Retinal pigment epithelial cell (primary cell): ENCODE data around the gene MED13L.
"Not testable (repeated sequence)": the region's sequence is repeated elsewhere in the genome, so short reads cannot be mapped to it uniquely, and the experiment has no call there.

Source experiments
- DNase-seq: peaks from one replicate; pipeline ENCODE4 v3.0.0-alpha.2; 2010; ENCODE audit warnings: low read depth
- H3K4me3 ChIP-seq: 2 replicates; pipeline ENCODE4 v1.5.1; 2011; ENCODE audit warnings: mild to moderate bottlenecking, low read length, control low read depth, moderate library complexity
- TF ChIP-seq, protein P1 (sequence below): conservative IDR thresholded peaks from 2 replicates; pipeline ENCODE4 v1.5.1; 2011; ENCODE audit warnings: low read depth, low read length, control low read depth, inconsistent platforms

Gene MED13L

DNA sequence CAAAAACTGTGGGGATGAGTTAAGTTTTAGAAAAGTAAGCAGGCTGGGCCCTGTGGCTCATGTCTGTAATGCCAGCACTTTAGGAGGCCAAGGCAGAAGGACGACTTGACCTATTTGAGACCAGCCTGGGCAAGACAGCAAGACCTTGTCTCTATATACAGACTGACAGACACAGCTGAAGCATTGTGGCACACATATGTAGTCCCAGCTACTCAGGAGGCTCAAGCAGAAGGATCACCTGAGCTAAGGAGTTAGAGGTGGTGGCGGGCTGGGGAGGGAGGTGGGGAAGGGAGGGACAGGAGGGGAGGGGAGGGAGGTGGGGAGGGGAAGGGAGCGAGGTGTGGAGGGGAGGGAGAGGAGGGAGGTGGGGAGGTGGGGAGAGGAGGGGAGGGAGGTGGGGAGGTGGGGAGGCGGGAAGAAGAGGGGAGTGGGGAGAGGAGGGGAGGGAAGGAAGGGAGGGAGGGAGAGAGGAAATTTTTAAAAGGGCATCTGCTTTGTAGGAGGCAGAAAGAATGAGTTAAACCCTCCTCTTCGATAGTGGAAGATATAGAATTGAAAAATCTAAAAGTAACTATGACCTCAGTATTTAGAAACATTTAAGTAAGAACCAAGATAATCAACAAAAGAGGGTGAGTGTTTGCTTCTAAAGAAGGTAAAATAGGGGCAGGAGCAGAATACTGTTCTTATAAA is 30.9 kb downstream of the MED13L start:
- no peak overlapping the region for H3K4me3 ChIP-seq
- TF ChIP-seq, protein P1, sequence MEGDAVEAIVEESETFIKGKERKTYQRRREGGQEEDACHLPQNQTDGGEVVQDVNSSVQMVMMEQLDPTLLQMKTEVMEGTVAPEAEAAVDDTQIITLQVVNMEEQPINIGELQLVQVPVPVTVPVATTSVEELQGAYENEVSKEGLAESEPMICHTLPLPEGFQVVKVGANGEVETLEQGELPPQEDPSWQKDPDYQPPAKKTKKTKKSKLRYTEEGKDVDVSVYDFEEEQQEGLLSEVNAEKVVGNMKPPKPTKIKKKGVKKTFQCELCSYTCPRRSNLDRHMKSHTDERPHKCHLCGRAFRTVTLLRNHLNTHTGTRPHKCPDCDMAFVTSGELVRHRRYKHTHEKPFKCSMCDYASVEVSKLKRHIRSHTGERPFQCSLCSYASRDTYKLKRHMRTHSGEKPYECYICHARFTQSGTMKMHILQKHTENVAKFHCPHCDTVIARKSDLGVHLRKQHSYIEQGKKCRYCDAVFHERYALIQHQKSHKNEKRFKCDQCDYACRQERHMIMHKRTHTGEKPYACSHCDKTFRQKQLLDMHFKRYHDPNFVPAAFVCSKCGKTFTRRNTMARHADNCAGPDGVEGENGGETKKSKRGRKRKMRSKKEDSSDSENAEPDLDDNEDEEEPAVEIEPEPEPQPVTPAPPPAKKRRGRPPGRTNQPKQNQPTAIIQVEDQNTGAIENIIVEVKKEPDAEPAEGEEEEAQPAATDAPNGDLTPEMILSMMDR, result no peak
- no peak for DNase-seq

DNA sequence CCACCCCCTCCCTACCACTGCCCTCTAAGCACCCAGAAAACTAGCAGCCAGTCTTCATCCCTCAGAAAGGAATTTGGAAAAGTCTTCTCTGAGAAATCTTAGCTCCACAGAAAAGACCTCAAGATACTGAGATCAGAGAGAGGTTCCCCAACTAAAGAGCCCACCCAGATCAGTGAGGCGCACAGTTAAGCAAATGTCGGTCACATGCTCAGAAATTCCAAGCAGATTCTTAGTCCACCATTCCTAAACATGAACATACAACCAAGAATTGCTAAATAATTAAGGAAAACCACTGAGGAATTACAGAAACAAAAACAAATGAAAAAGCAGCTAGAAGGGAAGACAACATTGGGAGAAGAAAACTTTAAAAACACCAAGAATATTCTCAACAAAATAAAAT is 32.3 kb downstream of the MED13L start:
- H3K4me3 ChIP-seq, result no peak overlapping the region
- no peak for DNase-seq
- TF ChIP-seq, protein P1, result no peak

DNA sequence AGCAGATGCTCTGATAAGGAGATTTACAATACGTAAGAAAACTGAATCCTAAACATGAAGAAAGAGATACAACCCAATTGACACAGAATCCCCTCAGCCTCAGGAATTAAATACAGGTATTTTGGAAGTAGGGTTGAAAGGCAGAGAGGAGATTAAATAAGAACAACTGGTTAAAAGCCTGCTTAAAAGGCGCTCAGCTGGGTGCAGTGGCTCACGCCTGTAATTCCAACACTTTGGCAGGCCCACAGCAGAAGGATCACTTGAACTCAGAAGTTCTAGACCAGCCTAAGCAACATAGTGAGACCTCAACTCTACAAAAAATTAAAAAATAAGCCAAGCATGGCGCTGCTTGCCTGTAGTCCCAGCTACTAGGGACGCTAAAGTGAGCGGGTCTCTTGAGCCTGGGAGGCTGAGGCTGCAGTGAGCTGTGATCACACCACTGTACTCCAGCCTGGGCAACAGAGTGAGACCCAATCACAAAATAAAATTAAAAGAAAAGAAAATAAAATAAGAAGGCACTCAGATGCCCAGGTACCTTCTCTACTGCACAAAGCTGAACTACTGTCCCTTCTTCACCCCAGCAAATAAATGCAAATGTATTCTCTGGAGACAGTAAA is 32.9 kb downstream of the MED13L start:
- no peak for DNase-seq
- TF ChIP-seq, protein P1, result no peak
- H3K4me3 ChIP-seq, result no peak overlapping the region

DNA sequence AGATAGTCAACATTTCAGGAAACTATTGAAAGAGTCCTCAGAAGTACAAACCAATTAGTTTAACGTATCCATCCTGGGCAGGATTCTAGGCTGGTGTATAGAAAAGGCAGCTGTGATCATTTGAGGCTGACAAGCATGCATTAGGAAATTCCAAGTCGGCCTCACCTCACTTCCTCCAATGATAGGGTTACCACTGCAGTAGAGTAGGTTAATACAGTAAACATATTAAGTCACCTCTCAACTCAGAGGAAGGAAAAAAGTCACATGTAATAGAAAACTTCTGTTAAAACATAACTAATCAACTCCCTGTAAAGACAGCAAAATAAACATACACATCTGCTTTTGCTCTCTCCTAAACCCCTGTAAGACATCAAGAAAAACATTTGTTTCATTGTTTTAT is 33.5 kb downstream of the MED13L start:
- DNase-seq, result no peak

DNA sequence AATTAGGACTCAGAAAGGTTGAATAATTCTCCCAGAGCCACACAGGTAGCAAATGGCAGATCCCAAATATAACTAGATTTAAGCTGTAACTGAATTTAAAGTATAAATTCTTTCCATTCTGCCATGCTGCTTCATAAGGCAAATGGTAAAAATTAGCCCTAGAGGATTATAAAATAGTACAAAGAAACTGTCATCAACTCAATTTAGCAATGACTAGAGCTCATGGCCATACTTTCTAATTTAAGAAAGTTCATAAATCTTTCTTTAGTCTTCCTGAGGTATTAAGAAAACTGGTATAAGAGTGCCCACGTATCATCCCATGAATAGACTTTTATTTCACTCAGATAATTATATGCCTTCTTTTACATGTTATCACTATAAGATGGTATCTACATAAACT is 34.8 kb downstream of the MED13L start:
- TF ChIP-seq, protein P1, result no peak
- H3K4me3 ChIP-seq, result no peak overlapping the region
- DNase-seq, result no peak

More for the DNA sequence above, 33.5 kb downstream of the MED13L start:
- no peak overlapping the region for H3K4me3 ChIP-seq
- TF ChIP-seq, protein P1, result no peak

DNA sequence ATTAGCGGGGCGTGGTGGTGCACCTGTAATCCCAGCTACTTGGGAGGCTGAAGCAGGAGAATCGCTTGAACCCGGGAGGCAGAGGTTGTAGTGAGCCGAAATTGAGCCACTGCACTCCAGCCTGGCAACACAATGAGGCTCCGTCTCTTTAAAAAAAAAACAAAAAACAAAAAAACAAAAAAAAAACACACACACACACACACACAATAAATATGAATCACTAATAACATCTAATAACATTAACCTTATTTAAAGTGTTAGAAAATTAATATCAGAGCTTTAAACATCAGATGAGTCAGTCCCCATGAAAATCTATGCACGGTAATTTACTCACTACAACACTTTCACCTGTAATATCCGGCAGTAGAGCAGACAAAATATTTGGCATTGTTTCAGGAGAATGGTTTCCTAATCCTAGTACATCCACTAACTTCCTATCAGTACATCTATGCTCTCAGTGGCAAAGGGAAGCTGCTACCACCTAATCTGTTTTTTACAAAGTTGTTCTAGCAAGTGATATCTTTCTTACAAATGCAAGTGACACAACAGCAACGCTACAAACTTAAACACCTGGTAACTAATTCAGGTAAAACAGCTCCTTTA is 36.2 kb downstream of the MED13L start:
- no peak overlapping the region for H3K4me3 ChIP-seq
- DNase-seq, result no peak
- TF ChIP-seq, protein P1, result no peak

DNA sequence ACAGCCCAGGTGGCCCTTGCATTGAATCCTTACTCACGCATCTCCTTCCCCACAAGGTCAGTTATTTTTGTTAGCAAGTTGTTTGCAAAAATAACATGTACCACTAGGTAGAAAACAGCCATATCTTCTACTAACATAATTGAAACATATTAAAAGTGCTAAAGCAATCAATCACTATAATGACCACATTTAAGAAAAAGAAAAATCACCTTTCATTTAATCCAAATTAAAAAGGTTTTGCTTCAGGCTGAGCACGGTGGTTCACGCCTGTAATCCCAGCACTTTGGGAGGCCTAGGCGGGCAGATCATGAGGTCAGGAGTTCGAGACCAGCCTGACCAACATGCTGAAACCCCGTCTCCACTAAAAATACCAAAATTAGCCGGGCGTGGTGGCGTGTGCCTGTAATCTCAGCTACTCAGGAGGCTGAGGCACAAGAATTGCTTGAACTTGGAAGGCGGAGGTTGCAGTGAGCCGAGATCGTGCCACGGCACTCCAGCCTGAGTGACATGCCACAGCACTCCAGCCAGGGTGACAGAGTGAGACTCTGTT is 38.8 kb downstream of the MED13L start:
- not testable (repeated sequence) for H3K4me3 ChIP-seq, DNase-seq
